Left ventricle myocardium inferior (tissue), 1 donor: Measurements from ENCODE around the gene TANC1. TPM values are rescaled to one million over a fixed set of nuclear protein-coding genes. Genes with fewer than 3 reads are reported as not detected.

Experiments used
- DNase-seq: peaks from one replicate; pipeline ENCODE4 v3.0.0-alpha.2; 2020
- H3K27ac ChIP-seq: fragments of 200-600 bp; replicated peaks from 2 replicates; pipeline ENCODE4 v1.8.0; 2021
- H3K27me3 ChIP-seq: fragments of 200-600 bp; 2 replicates; pipeline ENCODE4 v1.8.0; 2021; ENCODE audit warnings: low read depth
- H3K36me3 ChIP-seq: fragments of 200-600 bp; 2 replicates; pipeline ENCODE4 v1.8.0; 2021
- H3K4me1 ChIP-seq: fragments of 200-600 bp; 2 replicates; pipeline ENCODE4 v1.8.0; 2021
- H3K4me3 ChIP-seq: fragments of 200-600 bp; 2 replicates; pipeline ENCODE4 v1.8.0; 2021; ENCODE audit warnings: mild to moderate bottlenecking, moderate library complexity
- H3K9me3 ChIP-seq: fragments of 200-600 bp; replicated peaks from 2 replicates; pipeline ENCODE4 v1.8.0; 2021
- CTCF ChIP-seq: fragments of 200-600 bp; IDR thresholded peaks from 2 replicates; pipeline ENCODE4 v1.8.0; 2021; ENCODE audit warnings: antibody characterized with exemption, mild to moderate bottlenecking, borderline replicate concordance
- intact Hi-C: fragments of 100-400 bp; cut with micrococcal nuclease; formaldehyde crosslinking; loops from one replicate; pipeline ENCODE4 v1.11.0; 2022
- total RNA-seq: library from RNA; stranded (reverse); fragmentation: NEBNext Ultra II Directional; extraction: Animal tissue kit (Norgen Biotek cat#: 25700); gene quantifications from one replicate; pipeline ENCODE4 v1.2.1, GENCODE V29; 2021
- donor health status: DM: no; HTN: yes; CAD: no; lungs with severe emphysema.

Gene TANC1
- total RNA-seq, 1 donor from 2014 or later, result 59.7 TPM

GRCh38 chr2:159177957-159178356 is 209.5 kb downstream of the TANC1 start:
- H3K27ac ChIP-seq, result peak overlapping the region; percentile 43
- H3K27me3 ChIP-seq, result no peaks in the 10 kb centered on the region
- H3K9me3 ChIP-seq, result no peaks in the 10 kb centered on the region
- no peak for DNase-seq
- intact Hi-C loops, result no loop called here
- H3K4me1 ChIP-seq, result peaks cover 62% of the 10 kb centered on the region
- H3K4me3 ChIP-seq, result no peak overlapping the region
- peaks cover 74% of the 10 kb centered on the region for H3K36me3 ChIP-seq
- TF ChIP-seq CTCF, result no peak

- DNase-seq, result no peak
- Histone ChIP-seq H3K4me3 (no peak overlapping the region), H3K27me3 (no peaks in the 10 kb centered on the region), H3K4me1 (peaks cover 71% of the 10 kb centered on the region), H3K9me3 (no peaks in the 10 kb centered on the region), H3K36me3 (peaks cover 63% of the 10 kb centered on the region), H3K27ac (peak overlapping the region; percentile 28)
- intact Hi-C loops, result no loop called here
- no peak for TF ChIP-seq CTCF
These were observed 210.7 kb downstream of the TANC1 start for GRCh38 chr2:159179096-159179495.

GRCh38 chr2:159179696-159180095 is 211.3 kb downstream of the TANC1 start:
- Histone ChIP-seq H3K36me3 (peaks cover 57% of the 10 kb centered on the region), H3K4me1 (peaks cover 74% of the 10 kb centered on the region), H3K27ac (peak overlapping the region; percentile 28), H3K27me3 (no peaks in the 10 kb centered on the region), H3K4me3 (no peak overlapping the region), H3K9me3 (no peaks in the 10 kb centered on the region)
- DNase-seq, result no peak
- intact Hi-C loops, result no loop called here
- no peak for TF ChIP-seq CTCF

GRCh38 chr2:159183346-159183745 is 214.9 kb downstream of the TANC1 start:
- TF ChIP-seq CTCF, result no peak
- H3K36me3 ChIP-seq, result peaks cover 59% of the 10 kb centered on the region
- intact Hi-C loops, result no loop called here
- peaks cover 80% of the 10 kb centered on the region for H3K4me1 ChIP-seq
- H3K4me3 ChIP-seq, result no peak overlapping the region
- no peak for DNase-seq
- H3K27ac ChIP-seq, result peak overlapping the region; percentile 71
- no peaks in the 10 kb centered on the region for H3K27me3 ChIP-seq
- no peaks in the 10 kb centered on the region for H3K9me3 ChIP-seq

GRCh38 chr2:159185401-159186130 is 217.1 kb downstream of the TANC1 start:
- Histone ChIP-seq H3K27ac (peak overlapping the region; percentile 71), H3K27me3 (no peaks in the 10 kb centered on the region), H3K4me3 (no peak overlapping the region), H3K4me1 (peaks cover 80% of the 10 kb centered on the region), H3K9me3 (no peaks in the 10 kb centered on the region), H3K36me3 (peaks cover 49% of the 10 kb centered on the region)
- no peak for DNase-seq
- TF ChIP-seq CTCF, result peak; percentile 56
- intact Hi-C loops, result no loop called here
